ENCODE measurements around the gene LYPD1. TPM values are rescaled to one million over a fixed set of nuclear protein-coding genes. Genes with fewer than 3 reads are reported as not detected.

LYPD1 gene
- total RNA-seq, 1 experiment from 2014 or later, result not detected

DNA sequence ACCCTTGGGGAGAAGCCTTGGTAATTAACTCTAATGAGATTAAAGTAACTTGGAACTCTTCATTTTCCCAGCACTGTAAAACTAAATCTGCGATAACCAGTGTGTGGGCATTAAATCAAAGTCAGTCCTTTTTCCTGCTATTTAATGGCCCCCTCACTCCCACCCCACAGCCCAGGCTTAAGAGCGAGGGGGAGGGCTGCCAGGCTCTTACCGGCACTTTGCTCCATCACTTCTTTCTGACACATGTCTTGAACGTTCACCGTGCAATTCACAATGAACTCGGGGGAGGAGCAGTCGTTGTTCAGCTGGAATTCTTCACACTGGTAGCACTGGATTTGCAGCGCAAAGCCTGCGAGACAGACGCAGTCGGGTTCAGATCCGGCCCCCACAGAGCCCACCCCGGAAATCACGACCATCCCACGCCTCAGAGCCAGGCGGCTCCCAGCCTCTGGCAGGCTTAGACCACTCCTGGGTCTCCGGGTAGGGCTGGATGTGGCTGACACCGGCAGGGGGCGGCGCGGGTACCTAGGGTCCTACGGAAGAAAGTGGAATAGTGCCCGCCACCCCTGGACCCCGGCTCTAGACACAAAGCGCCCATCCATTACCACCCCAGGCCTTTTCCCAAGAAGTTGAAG, 1.7 kb downstream of the LYPD1 start:
- TF ChIP-seq, protein P1, sequence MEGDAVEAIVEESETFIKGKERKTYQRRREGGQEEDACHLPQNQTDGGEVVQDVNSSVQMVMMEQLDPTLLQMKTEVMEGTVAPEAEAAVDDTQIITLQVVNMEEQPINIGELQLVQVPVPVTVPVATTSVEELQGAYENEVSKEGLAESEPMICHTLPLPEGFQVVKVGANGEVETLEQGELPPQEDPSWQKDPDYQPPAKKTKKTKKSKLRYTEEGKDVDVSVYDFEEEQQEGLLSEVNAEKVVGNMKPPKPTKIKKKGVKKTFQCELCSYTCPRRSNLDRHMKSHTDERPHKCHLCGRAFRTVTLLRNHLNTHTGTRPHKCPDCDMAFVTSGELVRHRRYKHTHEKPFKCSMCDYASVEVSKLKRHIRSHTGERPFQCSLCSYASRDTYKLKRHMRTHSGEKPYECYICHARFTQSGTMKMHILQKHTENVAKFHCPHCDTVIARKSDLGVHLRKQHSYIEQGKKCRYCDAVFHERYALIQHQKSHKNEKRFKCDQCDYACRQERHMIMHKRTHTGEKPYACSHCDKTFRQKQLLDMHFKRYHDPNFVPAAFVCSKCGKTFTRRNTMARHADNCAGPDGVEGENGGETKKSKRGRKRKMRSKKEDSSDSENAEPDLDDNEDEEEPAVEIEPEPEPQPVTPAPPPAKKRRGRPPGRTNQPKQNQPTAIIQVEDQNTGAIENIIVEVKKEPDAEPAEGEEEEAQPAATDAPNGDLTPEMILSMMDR (IDR thresholded peaks at IDR 0.05; ENCODE audit: unreplicated experiment), result no peak
- DNase-seq (ENCODE audit: unreplicated experiment), result no peak
- no peak overlapping the region for H3K27ac Mint-ChIP-seq (ENCODE audit: low read depth, unreplicated experiment)
- no peak overlapping the region for H3K4me3 Mint-ChIP-seq (ENCODE audit: unreplicated experiment)
- ChIA-PET CTCF (interaction anchor here (0.8 to 1.2 kb wide), 3 partner anchors 9 to 117 kb away, joined by 3 to 4 read pairs (median 3); no protein-coding TSS in a partner anchor), POLR2A (no interaction called here)
- peaks cover 26% of the 10 kb centered on the region for H3K27me3 Mint-ChIP-seq (ENCODE audit: insufficient read depth, unreplicated experiment)
- no TSS peak for BruUV-seq (replicated peaks)
- H3K36me3 Mint-ChIP-seq (ENCODE audit: insufficient read depth, unreplicated experiment), result no peaks in the 10 kb centered on the region
- intact Hi-C loops (cut with micrococcal nuclease), result no loop called here
- no peaks in the 10 kb centered on the region for H3K9me3 Mint-ChIP-seq (ENCODE audit: unreplicated experiment)
- peaks cover 7% of the 10 kb centered on the region for H3K4me1 Mint-ChIP-seq (ENCODE audit: insufficient read depth, unreplicated experiment)

DNA sequence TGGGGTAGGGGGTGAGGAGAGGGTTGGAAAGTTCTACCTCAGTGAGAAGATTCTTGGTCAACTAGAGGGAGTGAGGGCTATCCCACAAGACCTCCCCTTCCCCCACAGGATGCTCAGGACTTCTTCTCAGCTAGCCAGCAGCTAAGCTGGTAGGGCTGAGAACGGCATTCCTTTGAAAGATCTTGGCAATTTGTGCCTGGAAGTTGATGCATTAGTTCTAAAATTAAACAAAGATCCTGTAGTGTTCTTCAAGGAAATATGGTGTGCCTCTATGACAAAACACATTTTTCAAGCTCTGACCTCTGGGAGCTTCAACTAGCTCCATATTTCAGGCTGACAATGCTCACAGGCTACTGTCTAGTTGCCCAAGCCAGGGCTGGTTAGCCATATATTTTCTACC, 2.3 kb downstream of the LYPD1 start:
- H3K4me3 Mint-ChIP-seq (ENCODE audit: unreplicated experiment), result no peak overlapping the region

DNA sequence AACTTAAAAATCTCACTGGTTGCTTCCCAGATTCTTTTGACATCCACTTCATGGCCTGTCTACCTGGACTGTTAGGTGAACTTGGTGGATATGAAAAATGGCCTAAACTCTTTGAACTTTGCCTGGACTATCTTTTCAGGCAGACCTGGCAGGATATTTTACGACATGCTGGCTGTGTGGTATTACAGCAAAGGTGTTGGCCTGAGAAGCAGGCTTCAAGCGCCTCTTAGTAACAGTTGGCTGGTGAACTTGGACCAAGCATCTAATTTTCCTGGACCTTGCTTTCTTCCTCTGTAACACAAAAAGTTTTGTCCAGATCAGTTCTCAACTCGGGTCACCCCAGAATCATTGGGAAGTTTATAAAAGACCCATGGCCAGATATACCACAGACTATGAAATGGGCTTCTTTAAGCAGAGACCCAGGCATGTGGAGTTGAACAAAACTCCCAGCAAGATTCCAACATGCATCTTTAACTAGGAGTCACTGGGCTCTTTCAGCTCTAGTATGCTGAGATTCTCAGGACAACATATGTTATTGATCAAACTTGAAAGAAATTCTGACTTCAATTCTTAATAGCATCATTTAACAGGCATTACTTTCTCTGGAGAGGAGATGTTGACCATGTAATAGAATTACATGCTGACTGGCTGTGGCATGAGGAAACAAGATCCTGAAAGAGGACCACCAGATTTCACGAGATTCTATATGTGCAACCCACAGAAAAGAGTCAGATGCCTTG, 4.4 kb downstream of the LYPD1 start:
- intact Hi-C loops (cut with micrococcal nuclease), result no loop called here
- H3K27me3 Mint-ChIP-seq (ENCODE audit: insufficient read depth, unreplicated experiment), result peaks cover 38% of the 10 kb centered on the region
- no peak overlapping the region for H3K27ac Mint-ChIP-seq (ENCODE audit: low read depth, unreplicated experiment)
- no peak overlapping the region for H3K4me3 Mint-ChIP-seq (ENCODE audit: unreplicated experiment)
- DNase-seq (ENCODE audit: unreplicated experiment), result no peak
- ChIA-PET POLR2A (no interaction called here), CTCF (no interaction called here)
- H3K36me3 Mint-ChIP-seq (ENCODE audit: insufficient read depth, unreplicated experiment), result no peaks in the 10 kb centered on the region
- H3K4me1 Mint-ChIP-seq (ENCODE audit: insufficient read depth, unreplicated experiment), result no peaks in the 10 kb centered on the region
- BruUV-seq (replicated peaks), result no TSS peak
- TF ChIP-seq, protein P1 (IDR thresholded peaks at IDR 0.05; ENCODE audit: unreplicated experiment), result no peak
- H3K9me3 Mint-ChIP-seq (ENCODE audit: unreplicated experiment), result no peaks in the 10 kb centered on the region

More for the DNA sequence above, 2.3 kb downstream of the LYPD1 start:
- Mint-ChIP-seq H3K27me3 (ENCODE audit: insufficient read depth, unreplicated experiment) (peaks cover 28% of the 10 kb centered on the region), H3K36me3 (ENCODE audit: insufficient read depth, unreplicated experiment) (no peaks in the 10 kb centered on the region), H3K27ac (ENCODE audit: low read depth, unreplicated experiment) (no peak overlapping the region), H3K4me1 (ENCODE audit: insufficient read depth, unreplicated experiment) (peaks cover 7% of the 10 kb centered on the region), H3K9me3 (ENCODE audit: unreplicated experiment) (no peaks in the 10 kb centered on the region)
- ChIA-PET POLR2A (no interaction called here), CTCF (no interaction called here)
- TF ChIP-seq, protein P1 (IDR thresholded peaks at IDR 0.05; ENCODE audit: unreplicated experiment), result no peak
- BruUV-seq (replicated peaks), result no TSS peak
- DNase-seq (ENCODE audit: unreplicated experiment), result no peak
- intact Hi-C loops (cut with micrococcal nuclease), result no loop called here

DNA sequence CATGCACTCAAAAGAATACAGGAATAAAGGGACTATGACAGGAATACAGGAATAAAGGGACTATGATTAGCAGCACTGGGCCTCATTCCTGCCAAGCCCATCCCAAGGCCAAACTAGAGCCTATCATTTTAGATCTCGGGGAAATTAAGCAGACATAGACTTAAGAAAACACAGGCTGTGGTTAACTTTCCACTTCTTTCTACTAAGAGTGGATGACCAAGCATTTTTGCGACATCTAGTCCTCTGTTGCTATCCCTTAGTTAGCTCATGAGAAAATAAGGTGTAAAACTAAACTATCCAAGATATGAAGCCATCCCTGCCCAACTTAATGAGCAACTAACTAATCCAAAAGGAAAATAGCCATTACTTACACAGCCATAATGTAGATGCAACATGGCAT, 5.9 kb downstream of the LYPD1 start:
- DNase-seq (ENCODE audit: unreplicated experiment), result peak; percentile 3
- peaks cover 29% of the 10 kb centered on the region for H3K27me3 Mint-ChIP-seq (ENCODE audit: insufficient read depth, unreplicated experiment)
- no peak overlapping the region for H3K27ac Mint-ChIP-seq (ENCODE audit: low read depth, unreplicated experiment)
- no peak overlapping the region for H3K4me3 Mint-ChIP-seq (ENCODE audit: unreplicated experiment)
- no peaks in the 10 kb centered on the region for H3K4me1 Mint-ChIP-seq (ENCODE audit: insufficient read depth, unreplicated experiment)
- no peaks in the 10 kb centered on the region for H3K9me3 Mint-ChIP-seq (ENCODE audit: unreplicated experiment)
- BruUV-seq (replicated peaks), result no TSS peak
- ChIA-PET POLR2A (no interaction called here), CTCF (interaction anchor here (1.4 kb wide), 1 partner anchor 18 kb away, joined by 3 read pairs; no protein-coding TSS in a partner anchor)
- intact Hi-C loops (cut with micrococcal nuclease), result no loop called here
- no peaks in the 10 kb centered on the region for H3K36me3 Mint-ChIP-seq (ENCODE audit: insufficient read depth, unreplicated experiment)
- TF ChIP-seq, protein P1 (IDR thresholded peaks at IDR 0.05; ENCODE audit: unreplicated experiment), result no peak

All from MCF 10A (cell line).